ENCODE results near the gene ADRM1.

ADRM1 gene

DNA sequence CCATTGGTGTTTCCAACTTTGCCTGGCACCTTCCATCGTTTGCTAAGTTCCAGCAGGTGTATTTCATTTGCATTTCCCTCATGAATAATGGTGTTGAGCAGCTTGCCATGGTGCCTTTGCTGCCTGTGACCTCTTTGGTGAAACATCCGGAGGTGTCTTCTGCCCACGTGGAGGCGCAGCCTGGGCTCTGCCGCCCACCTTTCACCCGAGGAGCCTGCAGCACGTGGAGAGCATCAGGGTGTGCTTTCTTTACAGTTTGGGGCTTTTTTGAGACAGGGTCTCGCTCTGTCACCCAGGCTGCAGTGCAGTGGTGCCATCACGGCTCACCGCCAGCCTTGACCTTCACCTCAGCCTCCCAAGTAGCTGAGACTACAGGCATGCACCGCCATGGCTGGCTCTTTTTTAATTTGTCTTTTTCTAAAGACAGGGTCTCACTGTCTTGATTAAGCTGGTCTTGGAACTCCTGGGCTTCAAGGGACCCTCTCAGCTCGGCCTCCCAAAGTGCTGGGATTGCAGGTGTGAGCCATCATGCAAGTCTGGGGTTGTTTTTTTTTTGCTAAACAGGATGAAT is 3.0 kb upstream of the ADRM1 start:
- H3K4me3 Mint-ChIP-seq: no peak overlapping the region
- H3K9me3 Mint-ChIP-seq: no peaks in the 10 kb centered on the region
- DNase-seq: no peak
- H3K36me3 Mint-ChIP-seq (ENCODE audit: low read depth): peaks cover 29% of the 10 kb centered on the region
- peaks cover 20% of the 10 kb centered on the region for H3K4me1 Mint-ChIP-seq (ENCODE audit: low read depth)
- H3K27ac Mint-ChIP-seq: no peak overlapping the region
- no peaks in the 10 kb centered on the region for H3K27me3 Mint-ChIP-seq

GRCh38 chr20:62300319-62300718 is 2.5 kb upstream of the ADRM1 start:
- H3K36me3 Mint-ChIP-seq (ENCODE audit: low read depth): peaks cover 29% of the 10 kb centered on the region
- H3K27ac Mint-ChIP-seq: no peak overlapping the region
- H3K9me3 Mint-ChIP-seq: no peaks in the 10 kb centered on the region
- H3K4me1 Mint-ChIP-seq (ENCODE audit: low read depth): peaks cover 26% of the 10 kb centered on the region
- no peak for DNase-seq
- no peak overlapping the region for H3K4me3 Mint-ChIP-seq
- no peaks in the 10 kb centered on the region for H3K27me3 Mint-ChIP-seq

GRCh38 chr20:62301111-62301668 is 1.6 kb upstream of the ADRM1 start:
- H3K9me3 Mint-ChIP-seq: no peaks in the 10 kb centered on the region
- H3K4me3 Mint-ChIP-seq: no peak overlapping the region
- peaks cover 29% of the 10 kb centered on the region for H3K36me3 Mint-ChIP-seq (ENCODE audit: low read depth)
- peak overlapping the region; percentile 42 for H3K27ac Mint-ChIP-seq
- H3K4me1 Mint-ChIP-seq (ENCODE audit: low read depth): peaks cover 35% of the 10 kb centered on the region
- no peak for DNase-seq
- no peaks in the 10 kb centered on the region for H3K27me3 Mint-ChIP-seq

- Mint-ChIP-seq H3K4me1 (ENCODE audit: low read depth) (peaks cover 35% of the 10 kb centered on the region), H3K36me3 (ENCODE audit: low read depth) (peaks cover 35% of the 10 kb centered on the region), H3K9me3 (no peaks in the 10 kb centered on the region), H3K4me3 (peak overlapping the region; percentile 84), H3K27ac (peak overlapping the region; percentile 98), H3K27me3 (no peaks in the 10 kb centered on the region)
- DNase-seq: peak; percentile 91
Observed at GRCh38 chr20:62301773-62302340, 940 bp upstream of the ADRM1 start.

GRCh38 chr20:62303062-62303339 is 204 bp downstream of the ADRM1 start:
- Mint-ChIP-seq H3K36me3 (ENCODE audit: low read depth) (peaks cover 47% of the 10 kb centered on the region), H3K4me3 (peak overlapping the region; percentile 95), H3K27ac (peak overlapping the region; percentile 98), H3K4me1 (ENCODE audit: low read depth) (peaks cover 35% of the 10 kb centered on the region), H3K27me3 (no peaks in the 10 kb centered on the region), H3K9me3 (no peaks in the 10 kb centered on the region)
- DNase-seq: no peak

- peaks cover 53% of the 10 kb centered on the region for H3K36me3 Mint-ChIP-seq (ENCODE audit: low read depth)
- no peaks in the 10 kb centered on the region for H3K9me3 Mint-ChIP-seq
- no peak for DNase-seq
- H3K27me3 Mint-ChIP-seq: no peaks in the 10 kb centered on the region
- peak overlapping the region; percentile 91 for H3K27ac Mint-ChIP-seq
- peaks cover 35% of the 10 kb centered on the region for H3K4me1 Mint-ChIP-seq (ENCODE audit: low read depth)
- peak overlapping the region; percentile 95 for H3K4me3 Mint-ChIP-seq
Observed at GRCh38 chr20:62303340-62304226, 786 bp downstream of the ADRM1 start.

DNA sequence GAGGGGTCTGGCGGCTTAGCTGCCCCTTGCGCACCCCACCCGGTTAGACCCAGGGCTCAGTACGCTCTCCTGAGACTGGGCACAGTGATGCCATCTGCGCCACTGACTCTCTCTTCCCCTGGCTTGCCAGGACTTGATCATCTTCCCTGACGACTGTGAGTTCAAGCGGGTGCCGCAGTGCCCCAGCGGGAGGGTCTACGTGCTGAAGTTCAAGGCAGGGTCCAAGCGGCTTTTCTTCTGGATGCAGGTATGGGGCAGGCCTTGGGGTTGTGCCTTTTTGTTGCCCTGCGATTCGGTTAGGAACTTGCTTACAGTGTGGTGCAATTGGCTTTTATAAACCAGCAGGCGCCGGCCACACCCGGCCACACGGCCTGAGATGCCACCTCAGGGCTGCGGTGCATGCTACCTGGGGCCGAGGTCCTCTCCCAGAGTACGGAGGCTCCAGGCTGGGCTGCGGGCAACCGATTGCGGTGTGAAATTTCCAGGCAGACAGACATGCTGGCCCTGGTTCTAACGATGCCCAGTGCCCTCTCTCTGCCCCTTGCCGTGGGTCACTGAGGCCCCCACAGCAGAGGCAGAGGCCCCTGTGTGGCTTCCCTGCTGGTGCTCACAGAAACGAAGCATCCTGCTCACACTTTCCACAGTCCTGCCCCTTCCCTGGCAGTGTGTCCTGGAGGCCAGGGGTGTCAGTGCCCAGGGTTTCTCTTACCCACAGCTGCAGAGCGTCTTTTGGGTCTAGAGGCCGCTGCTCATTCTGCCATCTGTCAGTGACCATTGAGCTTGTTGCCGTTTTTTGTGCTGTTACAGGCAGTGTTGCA is 1.7 kb downstream of the ADRM1 start:
- peak overlapping the region; percentile 95 for H3K4me3 Mint-ChIP-seq
- peaks cover 35% of the 10 kb centered on the region for H3K4me1 Mint-ChIP-seq (ENCODE audit: low read depth)
- DNase-seq: no peak
- H3K9me3 Mint-ChIP-seq: no peaks in the 10 kb centered on the region
- no peaks in the 10 kb centered on the region for H3K27me3 Mint-ChIP-seq
- H3K27ac Mint-ChIP-seq: peak overlapping the region; percentile 91
- H3K36me3 Mint-ChIP-seq (ENCODE audit: low read depth): peaks cover 59% of the 10 kb centered on the region

DNA sequence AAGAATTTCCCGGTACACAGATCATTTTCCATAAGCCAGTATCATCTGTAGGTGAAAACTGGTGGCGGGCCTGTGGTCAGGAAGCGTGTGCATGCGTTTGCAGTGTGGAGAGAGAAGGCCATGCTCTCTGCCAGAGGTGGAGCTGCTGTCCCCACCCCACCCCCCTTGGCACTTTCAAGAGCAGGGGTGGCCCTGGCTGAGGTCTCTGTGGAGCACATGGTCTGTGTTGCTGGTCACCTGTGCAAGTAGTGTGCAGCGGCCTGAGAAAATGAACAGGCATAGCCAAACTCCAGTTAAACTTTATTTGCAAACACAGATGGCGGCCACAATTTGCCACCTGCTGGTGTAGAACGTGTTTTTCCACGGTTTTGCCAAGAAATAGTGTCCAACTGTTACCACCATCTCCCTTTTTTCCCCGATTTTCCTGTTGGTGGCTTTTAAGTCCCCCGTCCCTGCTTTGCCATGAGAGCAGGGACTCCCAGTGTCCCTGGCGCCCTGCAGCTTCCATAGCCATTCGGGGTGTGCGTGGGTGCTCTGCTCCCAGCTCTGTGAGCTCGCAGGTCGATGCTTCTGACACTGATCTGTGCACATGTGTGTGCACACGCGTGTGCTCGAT is 2.5 kb downstream of the ADRM1 start:
- H3K9me3 Mint-ChIP-seq: no peaks in the 10 kb centered on the region
- no peaks in the 10 kb centered on the region for H3K27me3 Mint-ChIP-seq
- H3K4me3 Mint-ChIP-seq: peak overlapping the region; percentile 95
- peaks cover 59% of the 10 kb centered on the region for H3K36me3 Mint-ChIP-seq (ENCODE audit: low read depth)
- no peak for DNase-seq
- peaks cover 32% of the 10 kb centered on the region for H3K4me1 Mint-ChIP-seq (ENCODE audit: low read depth)
- peak overlapping the region; percentile 91 for H3K27ac Mint-ChIP-seq

DNA sequence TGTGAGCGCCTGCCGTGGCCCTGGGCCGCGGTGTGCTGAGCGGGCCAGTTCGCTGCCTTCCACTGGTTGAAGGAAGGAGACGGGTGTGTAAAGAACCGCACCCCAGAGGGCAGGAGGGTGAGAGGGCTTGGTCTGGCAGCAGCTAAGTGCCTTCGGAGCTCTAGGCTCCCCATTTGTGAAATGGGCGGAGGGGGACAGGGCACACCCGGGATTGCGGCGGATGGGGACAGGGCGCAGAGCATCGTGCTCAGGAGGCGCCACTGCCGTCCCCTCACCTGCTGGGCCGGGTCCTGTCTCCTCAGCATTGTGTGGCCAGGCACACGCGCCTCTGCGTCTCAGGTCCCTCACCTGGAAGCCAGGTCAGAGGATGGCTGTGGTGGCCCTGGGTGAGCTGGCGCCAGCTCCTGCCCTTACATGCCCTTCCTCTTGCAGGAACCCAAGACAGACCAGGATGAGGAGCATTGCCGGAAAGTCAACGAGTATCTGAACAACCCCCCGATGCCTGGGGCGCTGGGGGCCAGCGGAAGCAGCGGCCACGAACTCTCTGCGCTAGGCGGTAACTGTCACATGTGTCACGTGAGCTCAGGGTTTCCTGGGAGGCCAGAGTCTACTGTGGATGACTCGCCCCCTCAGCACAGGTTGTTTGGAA is 3.1 kb downstream of the ADRM1 start:
- Mint-ChIP-seq H3K4me3 (peak overlapping the region; percentile 95), H3K27me3 (no peaks in the 10 kb centered on the region), H3K4me1 (ENCODE audit: low read depth) (peaks cover 32% of the 10 kb centered on the region), H3K27ac (peak overlapping the region; percentile 85), H3K9me3 (no peaks in the 10 kb centered on the region), H3K36me3 (ENCODE audit: low read depth) (peaks cover 59% of the 10 kb centered on the region)
- DNase-seq: no peak

DNA sequence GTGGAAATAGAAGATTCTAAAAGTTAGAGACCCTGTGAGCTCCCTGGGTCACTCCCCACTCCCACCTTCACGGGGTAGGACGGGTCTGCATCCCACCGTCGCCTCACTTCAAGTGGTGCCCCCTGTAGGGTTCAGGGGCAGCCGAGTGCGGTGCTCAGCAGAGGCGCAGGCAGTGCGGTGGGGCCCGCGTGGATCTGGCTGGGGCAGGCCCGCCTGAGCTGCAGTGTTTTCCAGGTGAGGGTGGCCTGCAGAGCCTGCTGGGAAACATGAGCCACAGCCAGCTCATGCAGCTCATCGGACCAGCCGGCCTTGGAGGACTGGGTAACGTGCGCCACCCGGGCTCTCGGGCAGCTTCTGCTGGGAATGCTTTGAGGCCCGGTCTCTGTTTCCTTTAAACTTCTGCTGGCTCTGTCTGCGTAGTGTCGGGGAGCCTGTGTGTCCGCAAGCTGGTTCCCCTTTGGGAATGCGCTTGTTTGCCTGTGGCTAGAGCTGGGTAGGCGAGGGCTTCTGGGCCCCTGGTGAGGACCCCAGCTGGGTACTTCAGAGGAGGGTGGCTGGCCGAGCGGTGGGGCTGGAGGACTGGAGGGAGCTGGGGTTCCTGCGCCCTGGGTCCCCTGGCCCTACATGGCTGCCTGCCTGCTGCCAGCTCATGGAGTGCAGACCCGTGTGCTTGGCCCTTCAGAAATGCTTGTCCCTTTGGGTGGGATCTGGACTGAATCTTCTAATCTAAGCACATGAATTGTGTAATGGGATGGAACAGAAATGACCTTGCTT is 3.8 kb downstream of the ADRM1 start:
- H3K27me3 Mint-ChIP-seq: no peaks in the 10 kb centered on the region
- H3K4me3 Mint-ChIP-seq: no peak overlapping the region
- H3K27ac Mint-ChIP-seq: peak overlapping the region; percentile 60
- DNase-seq: no peak
- H3K36me3 Mint-ChIP-seq (ENCODE audit: low read depth): peaks cover 59% of the 10 kb centered on the region
- H3K4me1 Mint-ChIP-seq (ENCODE audit: low read depth): peaks cover 27% of the 10 kb centered on the region
- no peaks in the 10 kb centered on the region for H3K9me3 Mint-ChIP-seq

- H3K27ac Mint-ChIP-seq: no peak overlapping the region
- H3K9me3 Mint-ChIP-seq: no peaks in the 10 kb centered on the region
- H3K4me1 Mint-ChIP-seq (ENCODE audit: low read depth): peaks cover 24% of the 10 kb centered on the region
- H3K27me3 Mint-ChIP-seq: no peaks in the 10 kb centered on the region
- H3K4me3 Mint-ChIP-seq: no peak overlapping the region
- H3K36me3 Mint-ChIP-seq (ENCODE audit: low read depth): peaks cover 59% of the 10 kb centered on the region
- DNase-seq: no peak
Observed at GRCh38 chr20:62307226-62308101, 4.7 kb downstream of the ADRM1 start.

DNA sequence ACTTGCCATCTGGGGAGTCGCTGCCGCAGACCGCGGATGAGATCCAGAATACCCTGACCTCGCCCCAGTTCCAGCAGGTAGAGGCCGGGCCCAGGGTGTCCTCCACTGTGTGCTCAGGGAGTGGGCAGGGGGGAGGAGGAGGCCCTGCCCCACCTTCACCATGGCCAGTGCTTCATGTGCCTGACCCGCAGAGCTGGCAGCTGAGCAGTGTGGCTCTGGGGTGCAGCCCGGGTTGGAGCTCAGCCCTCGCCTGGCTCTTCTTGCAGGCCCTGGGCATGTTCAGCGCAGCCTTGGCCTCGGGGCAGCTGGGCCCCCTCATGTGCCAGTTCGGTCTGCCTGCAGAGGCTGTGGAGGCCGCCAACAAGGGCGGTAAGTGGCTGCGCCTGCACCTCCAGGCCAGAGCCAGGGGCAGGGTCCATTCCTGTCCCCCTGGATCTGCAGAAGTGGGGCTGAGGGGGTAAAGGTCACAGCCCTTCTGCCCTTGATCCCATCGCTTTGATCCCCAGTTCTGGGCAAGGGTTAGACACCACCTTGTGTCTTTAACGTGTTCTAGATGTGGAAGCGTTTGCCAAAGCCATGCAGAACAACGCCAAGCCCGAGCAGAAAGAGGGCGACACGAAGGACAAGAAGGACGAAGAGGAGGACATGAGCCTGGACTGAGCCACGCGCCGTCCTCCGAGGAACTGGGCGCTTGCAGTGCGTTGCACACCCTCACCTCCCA is 5.5 kb downstream of the ADRM1 start:
- no peak overlapping the region for H3K27ac Mint-ChIP-seq
- H3K27me3 Mint-ChIP-seq: no peaks in the 10 kb centered on the region
- no peak overlapping the region for H3K4me3 Mint-ChIP-seq
- peaks cover 59% of the 10 kb centered on the region for H3K36me3 Mint-ChIP-seq (ENCODE audit: low read depth)
- H3K4me1 Mint-ChIP-seq (ENCODE audit: low read depth): peaks cover 24% of the 10 kb centered on the region
- no peak for DNase-seq
- H3K9me3 Mint-ChIP-seq: no peaks in the 10 kb centered on the region
